GM12873 (cell line): ENCODE data around the gene PRH2.

Experiments used
- CTCF ChIP-seq: IDR thresholded peaks from 2 replicates; pipeline ENCODE4 v1.5.1; 2012; ENCODE audit warnings: low read depth, mild to moderate bottlenecking, moderate library complexity, low read length, control low read depth; ENCODE audit not compliant: insufficient read depth; ENCODE audit errors: missing control alignments

Gene PRH2

GRCh38 chr12:10939163-10939562 is 10.1 kb downstream of the PRH2 start, which contains the start of gene TAS2R14:
Gene TAS2R14, minus strand, starts transcription at chr12:10939263. Its CDS starts 56 bp downstream, at chr12:10939207.
- no peak for TF ChIP-seq CTCF

DNA sequence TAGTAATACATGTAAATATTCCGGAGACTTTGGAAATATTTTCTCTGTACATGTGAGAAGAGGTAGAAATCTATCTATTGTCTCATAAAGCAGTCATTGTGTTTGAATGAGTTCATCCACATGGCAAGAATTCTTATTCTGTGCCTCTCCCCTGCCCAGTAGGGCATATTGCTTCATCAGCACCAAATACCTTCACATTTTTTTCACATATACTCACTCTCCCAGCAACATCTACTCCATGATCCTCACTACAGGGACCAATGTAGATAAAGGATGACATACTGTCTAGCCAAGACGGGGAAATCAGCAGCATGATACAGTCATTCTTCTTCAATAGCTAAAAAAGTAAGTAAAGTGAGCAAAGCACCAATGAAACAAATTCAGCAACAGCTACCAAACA is 11.4 kb downstream of the PRH2 start:
- TF ChIP-seq CTCF = no peak

- no peak for TF ChIP-seq CTCF
These were observed 12.3 kb downstream of the PRH2 start for GRCh38 chr12:10941369-10941768.

GRCh38 chr12:10941916-10942607 is 13.0 kb downstream of the PRH2 start:
- TF ChIP-seq CTCF = no peak

- no peak for TF ChIP-seq CTCF
These were observed 14.1 kb downstream of the PRH2 start for GRCh38 chr12:10943167-10943566.

GRCh38 chr12:10952645-10953044 is 23.6 kb downstream of the PRH2 start:
- no peak for TF ChIP-seq CTCF

DNA sequence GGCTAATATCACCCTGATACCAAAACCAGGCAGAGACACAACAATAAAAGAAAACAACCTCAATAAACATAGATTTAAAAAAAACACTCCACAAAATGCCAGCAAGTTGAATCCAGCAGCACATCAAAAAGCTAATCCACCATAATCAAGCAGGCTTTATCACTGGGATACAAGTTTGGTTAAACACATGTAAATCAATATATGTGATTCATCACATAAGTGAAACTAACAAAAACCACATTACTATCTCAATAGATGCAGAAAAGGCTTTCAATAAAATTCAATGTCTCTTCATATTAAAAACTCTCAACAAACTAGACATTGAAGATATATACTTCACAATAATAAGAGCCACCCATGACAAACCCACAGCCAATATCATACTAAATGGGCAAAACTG is 27.0 kb downstream of the PRH2 start:
- no peak for TF ChIP-seq CTCF
